Measurements from ENCODE around the gene ANKRD33B.

- TF ChIP-seq, protein P1, sequence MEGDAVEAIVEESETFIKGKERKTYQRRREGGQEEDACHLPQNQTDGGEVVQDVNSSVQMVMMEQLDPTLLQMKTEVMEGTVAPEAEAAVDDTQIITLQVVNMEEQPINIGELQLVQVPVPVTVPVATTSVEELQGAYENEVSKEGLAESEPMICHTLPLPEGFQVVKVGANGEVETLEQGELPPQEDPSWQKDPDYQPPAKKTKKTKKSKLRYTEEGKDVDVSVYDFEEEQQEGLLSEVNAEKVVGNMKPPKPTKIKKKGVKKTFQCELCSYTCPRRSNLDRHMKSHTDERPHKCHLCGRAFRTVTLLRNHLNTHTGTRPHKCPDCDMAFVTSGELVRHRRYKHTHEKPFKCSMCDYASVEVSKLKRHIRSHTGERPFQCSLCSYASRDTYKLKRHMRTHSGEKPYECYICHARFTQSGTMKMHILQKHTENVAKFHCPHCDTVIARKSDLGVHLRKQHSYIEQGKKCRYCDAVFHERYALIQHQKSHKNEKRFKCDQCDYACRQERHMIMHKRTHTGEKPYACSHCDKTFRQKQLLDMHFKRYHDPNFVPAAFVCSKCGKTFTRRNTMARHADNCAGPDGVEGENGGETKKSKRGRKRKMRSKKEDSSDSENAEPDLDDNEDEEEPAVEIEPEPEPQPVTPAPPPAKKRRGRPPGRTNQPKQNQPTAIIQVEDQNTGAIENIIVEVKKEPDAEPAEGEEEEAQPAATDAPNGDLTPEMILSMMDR (conservative IDR thresholded peaks at IDR 0.05; ENCODE audit: low read depth, low read length), result no peak
- no peak for TF ChIP-seq EZH2 (IDR thresholded peaks at IDR 0.05; ENCODE audit: borderline replicate concordance, low read depth, low read length, poor library complexity, severe bottlenecking)
Measured at GRCh38 chr5:10565785-10566542, 2.1 kb downstream of the ANKRD33B start.

All from A673 (cell line).